C1 segment of cervical spinal cord (tissue), 14 donors: ENCODE results near the gene PRXL2B.
"Not testable (repeated sequence)": the region's sequence is repeated elsewhere in the genome, so short reads cannot be mapped to it uniquely, and the experiment has no call there.

Source experiments
- DNase-seq, 14 donors: peaks; one replicate each; lab custom pipeline; 2025; lab: John Stamatoyannopoulos, UW

Gene PRXL2B

DNA sequence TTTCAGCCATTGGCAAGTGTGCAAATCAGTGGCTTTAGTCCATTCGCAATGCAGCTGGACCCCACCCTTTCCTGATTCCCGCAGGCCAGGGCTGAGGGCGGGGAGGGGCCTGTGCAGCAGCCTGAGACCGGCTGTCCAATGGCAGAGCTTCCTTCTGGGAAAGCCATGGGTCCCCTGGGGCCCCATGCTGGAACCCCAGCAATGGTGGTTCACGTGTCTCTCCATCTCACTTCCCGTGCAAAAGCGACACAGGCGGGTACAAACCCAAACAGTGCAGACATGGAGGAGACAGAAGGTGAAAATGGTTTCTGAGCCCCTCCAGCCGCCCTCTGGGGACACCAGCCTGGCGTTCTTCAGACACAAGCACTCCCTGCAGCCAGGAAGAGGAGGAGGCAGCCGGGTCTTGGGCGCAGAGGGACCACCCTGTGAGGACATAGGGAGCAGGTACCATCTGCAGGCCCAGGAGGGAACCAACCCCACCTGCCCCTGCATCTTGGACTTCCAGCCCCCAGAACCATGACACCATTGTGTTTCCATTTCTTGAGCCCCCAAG lies 36.2 kb upstream of the PRXL2B start:
- DNase-seq: not testable (repeated sequence)

DNA sequence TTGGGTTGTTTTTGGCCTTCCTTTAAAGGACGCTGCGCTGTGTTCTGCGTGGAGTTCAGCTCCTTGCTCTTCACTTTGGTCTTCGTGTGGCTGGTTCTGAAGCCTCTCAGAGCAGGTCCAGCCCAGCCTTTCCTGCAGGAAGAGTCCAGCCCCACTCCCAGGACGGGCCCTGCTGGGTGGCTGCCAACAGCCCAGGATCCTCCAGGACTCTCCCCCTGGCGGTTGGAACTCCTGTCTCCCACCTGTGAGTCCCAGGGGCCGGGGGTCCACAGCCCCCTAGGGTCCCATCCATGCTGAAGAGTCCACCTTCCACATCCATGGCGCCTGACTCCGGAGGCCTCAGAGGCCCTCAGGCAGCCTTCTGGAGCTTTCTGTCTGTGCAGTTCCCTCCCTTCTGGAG lies 35.0 kb upstream of the PRXL2B start:
- DNase-seq: not testable (repeated sequence)

DNA sequence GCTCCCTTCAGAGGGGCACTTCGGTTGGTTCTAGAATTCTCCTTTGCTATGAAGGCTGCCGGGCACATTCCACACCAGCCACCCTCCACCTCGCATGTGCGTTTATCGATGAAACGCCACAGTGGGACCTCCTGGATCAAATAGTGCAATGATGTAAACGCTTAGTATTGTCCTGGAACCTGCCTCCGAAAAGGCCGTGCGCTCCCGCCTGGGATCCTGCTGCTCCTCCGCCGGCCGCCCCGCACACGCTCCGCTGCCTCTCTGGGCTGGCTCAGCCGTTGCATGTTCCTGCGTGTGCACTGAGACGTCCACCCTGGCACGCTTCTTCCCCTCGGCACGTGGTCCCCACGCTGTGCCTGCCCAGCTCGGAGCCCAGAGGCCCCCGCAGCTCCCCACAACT lies 34.4 kb upstream of the PRXL2B start:
- no peak for DNase-seq

DNA sequence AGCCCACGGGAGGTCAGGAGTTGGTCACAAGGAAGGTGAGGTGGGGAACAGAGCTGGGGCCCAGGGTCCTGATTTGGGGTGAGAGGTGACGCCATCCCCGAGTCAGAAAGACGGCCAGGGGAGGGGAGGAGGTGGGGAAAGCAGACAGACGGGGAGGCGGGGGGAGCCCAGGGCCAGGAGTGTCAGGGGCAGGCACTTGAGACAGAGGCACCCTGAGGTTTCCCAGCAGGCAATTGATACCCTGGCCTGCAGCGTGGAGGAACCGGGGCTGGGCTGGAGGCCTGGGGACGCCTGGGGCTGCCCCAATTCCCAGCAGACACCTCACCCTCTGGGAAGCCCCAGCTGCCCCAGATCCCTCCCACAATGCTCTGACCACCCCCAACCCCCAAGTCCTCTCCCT lies 33.5 kb upstream of the PRXL2B start:
- DNase-seq: not testable (repeated sequence)

DNA sequence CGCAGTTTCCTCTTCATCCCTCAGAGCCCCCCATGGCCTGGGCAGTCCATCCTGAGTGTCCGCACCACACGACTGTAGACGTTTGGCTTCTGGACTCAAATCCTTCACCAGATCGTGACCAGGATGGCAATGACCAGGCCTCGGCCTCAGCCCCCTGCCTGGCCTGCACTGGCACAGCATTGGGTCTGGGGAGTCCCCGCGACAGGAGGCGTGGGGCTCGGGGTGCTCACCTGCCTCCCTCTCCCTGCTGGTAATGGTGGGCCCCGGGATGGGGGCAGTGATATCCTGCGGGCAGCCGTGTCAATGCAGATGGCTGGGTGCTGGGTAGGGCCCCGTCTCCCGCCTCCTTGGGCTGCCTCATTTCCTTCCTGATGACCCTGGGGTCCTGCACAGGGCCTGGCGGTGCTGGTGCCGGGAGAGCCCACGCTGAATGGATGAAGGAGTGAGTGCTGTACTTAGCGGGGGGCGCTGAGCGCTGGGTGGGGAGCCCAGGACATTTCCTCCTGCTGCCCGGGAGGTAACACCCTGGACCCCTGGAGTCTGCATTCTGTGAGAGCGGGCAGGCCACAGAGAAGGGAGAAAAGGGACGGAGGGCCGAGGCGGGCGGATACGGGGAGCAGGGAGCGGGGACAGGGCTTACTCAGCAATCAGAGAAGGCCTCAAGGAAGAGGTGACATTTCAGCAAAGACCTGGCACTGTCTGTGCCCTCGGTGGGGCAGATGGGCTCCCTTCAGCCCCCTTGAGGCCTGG lies 32.5 kb upstream of the PRXL2B start:
- DNase-seq: no peak

DNA sequence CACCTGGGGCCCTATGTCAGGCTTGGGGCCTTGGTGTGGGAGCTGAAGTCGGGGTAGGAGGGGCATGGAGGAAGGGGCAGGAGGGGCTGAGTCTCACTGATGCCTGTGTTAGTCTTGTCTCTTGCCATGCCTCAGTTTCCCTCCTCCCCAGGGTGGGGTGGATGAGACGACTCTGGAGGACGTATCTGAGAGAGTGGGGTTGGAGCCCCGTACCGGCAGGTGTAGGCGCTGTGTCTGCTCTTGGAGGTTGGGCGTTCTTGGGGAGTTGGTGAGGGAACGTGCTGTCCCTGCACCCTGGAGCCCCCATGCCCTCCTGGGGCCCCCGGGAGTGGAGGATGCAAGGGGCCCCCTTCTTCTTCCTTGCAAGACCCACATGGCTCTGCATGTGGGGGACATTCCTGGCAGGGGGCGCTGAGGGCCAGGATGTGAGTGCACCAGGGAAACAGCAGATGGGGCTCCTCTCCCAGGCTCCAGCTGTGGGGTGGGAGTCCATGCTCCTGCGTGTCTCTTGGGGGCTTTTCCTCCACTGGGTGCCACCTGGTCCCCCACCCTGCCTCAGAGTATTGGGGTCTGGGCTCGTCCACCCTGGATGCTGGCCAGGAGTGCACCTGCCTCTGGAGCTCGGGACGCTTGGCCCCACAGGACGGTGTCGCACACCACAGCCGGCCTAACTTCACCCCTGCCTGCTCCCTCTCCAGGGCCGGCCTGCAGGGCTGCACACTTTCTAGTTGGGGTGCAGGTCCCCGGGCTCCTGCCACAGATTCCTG lies 31.8 kb upstream of the PRXL2B start:
- peak in 1 of 14 donors; percentile 24 for DNase-seq

DNA sequence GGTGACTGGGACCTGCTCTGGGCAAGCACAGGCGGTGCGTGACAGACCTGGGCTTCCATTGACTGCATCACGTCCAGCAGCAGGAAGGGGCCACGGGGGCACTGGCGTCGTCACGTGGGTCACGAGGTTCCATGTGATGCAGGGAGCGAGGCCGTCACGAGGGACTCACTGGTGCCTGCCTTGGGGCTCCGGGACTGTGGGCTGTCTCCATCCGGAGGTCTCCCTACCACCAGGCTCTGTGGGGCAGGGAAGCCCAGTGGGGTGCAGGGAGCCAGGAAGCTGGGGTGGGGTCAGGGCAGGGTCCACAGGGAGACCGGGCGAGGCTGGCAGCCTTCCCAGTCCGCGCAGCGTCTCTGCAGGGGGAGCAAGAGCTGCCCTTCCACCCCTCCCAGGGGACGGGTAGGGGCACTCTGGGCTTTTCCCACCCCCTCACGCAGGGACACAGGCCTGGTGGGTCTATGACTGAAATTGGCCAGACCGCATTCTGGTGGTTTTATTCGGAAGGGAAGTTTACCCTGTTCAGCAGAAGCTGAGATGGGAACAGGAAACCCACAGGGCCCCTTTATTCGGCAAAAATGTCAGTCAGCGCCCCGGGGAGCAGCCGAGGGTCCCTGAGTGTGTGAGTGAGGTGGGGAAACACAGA lies 30.8 kb upstream of the PRXL2B start:
- peak in 10 of 14 donors; percentile 22 to 65 (median 48) for DNase-seq

DNA sequence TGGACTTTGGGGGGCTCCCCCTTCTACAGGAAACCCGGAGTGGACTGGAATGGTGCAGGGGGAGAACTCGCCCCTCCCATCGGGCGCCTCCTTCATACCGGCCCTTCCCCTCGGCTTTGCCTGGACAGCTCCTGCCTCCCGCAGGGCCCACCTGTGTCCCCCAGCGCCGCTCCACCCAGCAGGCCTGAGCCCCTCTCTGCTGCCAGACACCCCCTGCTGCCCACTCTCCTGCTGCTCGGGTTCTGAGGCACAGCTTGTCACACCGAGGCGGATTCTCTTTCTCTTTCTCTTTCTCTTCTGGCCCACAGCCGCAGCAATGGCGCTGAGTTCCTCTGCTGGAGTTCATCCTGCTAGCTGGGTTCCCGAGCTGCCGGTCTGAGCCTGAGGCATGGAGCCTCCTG lies 30.3 kb upstream of the PRXL2B start, which contains the start of gene TNFRSF14:
TSS of gene TNFRSF14 (plus strand) at position 95 of the 401 bp plus-strand sequence. CDS start at position 389, 294 bp downstream.
- peak in 7 of 14 donors; percentile 32 to 65 (median 52) for DNase-seq

DNA sequence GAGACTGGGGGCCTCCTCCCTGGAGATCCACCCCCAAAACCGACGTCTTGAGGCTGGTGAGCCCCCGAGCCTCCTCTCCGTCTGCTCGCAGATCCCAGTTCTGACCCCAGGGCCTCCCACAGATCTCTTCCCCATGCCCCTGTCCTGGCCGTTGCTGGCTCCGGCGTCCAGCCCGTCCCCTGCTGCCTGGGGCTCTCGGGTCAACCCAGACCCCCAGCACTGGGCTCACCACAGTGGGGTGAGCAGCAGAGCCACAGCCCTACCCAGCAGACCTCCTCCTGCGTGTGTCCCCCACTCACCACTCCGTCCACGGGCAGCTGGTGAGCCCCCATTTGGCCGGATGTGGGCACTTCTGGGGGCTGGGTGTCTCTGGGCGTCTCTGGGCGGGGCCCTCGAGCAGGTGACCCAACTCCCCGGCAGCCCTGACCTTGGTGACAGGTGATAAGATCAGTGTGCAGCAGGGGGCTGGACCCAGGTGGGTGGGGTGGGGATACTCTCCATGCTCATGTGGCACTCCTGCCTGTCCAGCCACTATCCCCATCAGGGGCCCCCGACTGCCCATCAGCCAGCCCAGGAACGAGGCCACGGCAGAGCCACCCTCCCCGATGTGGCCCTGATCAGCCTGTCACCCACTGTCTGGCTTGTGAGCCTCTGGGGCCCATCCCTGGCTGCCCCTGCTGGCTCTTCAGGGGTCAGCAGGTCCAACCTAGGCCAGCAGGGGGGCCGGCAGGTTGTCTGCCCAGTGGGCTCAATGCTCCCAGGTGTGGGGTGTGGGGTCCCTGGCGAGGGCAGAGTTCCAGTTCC lies 29.7 kb upstream of the PRXL2B start:
- peak in 1 of 14 donors; percentile 51 for DNase-seq

DNA sequence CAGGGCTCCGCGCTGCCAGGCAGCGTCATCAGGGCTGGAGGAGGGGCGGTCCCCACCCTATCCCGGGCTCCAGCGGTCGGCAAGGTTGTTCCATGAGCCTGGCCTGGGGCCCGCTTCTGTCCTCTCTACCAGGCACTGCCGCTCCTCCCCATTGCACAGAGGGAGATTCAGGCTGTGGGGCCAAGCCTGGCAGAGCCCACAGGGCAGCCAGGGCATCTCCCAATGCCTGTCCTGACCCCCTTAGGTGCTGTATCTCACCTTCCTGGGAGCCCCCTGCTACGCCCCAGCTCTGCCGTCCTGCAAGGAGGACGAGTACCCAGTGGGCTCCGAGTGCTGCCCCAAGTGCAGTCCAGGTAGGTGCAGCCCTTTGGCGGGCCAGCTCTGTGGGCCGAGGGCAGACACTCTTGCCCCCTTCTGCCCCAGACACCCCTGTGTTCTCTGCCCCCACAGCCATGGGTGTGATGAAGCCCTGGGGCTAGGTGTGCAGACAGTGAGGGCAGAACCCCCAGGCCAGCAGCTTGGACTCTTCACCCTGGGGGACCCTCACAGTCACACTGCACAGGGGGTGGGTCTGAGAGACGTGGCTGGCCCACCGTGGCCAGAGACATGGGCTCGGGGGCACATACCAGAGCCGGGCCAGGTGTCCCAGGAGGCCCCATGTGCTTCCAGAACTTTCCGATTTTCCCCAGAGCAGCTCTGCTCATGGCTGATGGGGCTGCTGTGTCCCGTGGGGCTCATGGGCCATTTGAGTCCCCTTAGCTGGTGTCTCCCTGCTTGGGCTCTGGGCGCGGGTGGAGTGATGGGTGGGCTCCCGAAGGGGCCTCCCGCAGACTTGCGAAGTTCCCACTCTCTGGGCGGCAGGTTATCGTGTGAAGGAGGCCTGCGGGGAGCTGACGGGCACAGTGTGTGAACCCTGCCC lies 28.8 kb upstream of the PRXL2B start:
- DNase-seq: no peak

DNA sequence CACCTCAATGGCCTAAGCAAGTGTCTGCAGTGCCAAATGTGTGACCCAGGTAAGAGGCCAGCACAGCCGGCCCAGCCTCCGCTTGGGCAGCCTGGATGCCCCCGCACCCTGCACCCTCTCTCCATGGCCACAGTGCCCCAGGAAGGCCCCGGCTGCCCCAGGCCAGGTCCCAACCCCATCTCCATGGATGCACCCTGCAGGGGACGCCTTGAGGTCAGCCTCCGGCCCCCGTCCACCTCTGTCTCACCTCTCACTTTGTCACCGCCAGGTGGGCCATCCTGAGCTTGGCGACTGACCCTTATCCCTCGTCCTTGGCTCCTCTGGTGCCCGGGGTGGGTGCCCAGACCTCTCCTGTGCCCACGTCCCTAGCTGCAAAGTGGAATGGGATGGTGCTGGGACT lies 28.2 kb upstream of the PRXL2B start:
- DNase-seq: no peak

DNA sequence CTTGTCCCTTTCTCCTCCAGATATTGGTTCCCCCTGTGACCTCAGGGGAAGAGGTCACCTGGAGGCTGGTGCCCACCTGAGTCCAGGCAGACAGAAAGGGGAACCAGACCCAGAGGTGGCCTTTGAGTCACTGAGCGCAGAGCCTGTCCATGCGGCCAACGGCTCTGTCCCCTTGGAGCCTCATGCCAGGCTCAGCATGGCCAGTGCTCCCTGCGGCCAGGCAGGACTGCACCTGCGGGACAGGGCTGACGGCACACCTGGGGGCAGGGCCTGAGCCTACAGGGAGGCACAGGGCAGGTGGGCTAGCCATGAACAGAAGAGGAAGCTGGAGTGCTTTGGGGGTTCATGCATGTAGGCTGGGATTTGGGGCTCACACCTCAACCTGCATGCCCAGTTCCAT lies 27.7 kb upstream of the PRXL2B start:
- no peak for DNase-seq

DNA sequence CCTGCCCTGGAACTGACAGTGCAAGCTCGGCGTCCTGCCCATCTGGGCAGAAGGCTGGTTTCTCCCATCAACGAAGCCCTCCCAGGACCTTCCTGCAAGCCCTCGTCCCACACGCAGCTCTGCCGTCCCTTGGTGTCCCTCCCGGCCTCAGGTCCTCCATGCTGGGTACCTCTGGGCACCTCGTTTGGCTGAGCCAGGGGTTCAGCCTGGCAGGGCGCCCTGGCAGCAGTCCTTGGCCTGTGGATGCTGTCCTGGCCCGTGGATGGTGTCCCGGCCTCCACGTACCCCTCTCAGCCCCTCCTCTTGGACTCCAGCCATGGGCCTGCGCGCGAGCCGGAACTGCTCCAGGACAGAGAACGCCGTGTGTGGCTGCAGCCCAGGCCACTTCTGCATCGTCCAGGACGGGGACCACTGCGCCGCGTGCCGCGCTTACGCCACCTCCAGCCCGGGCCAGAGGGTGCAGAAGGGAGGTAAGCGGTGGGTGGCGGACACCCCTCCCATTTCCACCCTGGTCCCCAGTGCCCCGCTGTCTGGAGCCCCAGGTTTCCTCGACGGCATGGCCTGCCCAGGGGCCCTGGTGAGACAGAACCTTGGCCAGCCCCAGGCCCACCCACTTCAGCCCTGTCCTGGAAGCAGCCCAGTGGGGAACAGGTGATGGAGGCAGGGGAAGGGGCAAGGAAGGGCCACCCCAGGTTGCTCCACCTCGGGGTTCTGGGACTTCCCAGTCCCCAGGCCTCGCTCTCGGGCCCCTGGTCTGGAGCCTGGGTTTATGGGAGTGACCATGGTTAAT lies 26.9 kb upstream of the PRXL2B start:
- no peak for DNase-seq

DNA sequence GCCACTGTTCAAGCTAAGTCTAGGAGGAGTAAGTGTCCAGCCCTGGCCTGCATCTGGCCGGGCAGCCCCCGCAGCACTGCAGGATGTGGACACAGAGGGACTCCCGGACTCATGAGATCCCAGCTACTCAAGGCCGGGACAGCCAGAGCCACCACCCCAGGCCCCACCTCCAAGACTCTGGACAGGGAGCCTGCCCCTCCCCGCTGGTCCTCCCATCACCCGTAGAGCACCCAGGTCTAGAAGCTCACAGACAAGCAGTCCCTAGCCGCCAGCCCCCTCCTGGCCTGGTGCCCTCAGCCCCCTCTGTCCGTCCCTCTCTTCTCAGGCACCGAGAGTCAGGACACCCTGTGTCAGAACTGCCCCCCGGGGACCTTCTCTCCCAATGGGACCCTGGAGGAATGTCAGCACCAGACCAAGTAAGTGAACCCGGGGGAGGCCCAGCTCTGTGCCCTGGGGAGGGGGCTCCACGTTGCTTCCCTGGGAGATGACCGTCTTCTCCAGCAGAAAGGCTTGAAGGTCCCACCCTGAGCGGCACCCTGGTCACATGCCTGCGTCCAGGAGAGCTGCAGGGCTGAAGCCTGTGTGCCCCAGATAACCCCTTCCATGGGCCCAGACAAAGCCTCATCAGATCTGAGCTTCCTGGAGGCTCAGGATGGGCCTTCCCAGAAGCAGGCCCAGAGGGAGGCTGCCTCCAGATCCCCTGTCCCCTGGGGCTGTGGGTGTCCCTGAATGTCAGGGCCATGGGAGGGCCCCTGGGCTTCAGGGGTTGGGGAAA lies 26.1 kb upstream of the PRXL2B start:
- no peak for DNase-seq

DNA sequence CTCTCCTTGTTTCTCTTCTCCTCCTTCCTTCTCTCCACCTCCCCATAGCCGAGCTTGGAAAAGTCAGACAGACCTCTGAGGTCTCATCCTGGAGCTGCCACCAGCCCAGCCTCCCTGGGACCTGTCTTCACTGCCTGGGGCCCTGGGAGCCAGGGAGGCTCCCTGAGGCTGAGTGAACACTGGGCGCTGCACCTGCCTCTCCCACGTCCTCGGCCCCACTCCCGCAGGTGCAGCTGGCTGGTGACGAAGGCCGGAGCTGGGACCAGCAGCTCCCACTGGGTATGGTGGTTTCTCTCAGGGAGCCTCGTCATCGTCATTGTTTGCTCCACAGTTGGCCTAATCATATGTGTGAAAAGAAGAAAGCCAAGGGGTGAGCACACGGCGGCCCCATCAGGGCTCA lies 25.1 kb upstream of the PRXL2B start:
- DNase-seq: no peak

DNA sequence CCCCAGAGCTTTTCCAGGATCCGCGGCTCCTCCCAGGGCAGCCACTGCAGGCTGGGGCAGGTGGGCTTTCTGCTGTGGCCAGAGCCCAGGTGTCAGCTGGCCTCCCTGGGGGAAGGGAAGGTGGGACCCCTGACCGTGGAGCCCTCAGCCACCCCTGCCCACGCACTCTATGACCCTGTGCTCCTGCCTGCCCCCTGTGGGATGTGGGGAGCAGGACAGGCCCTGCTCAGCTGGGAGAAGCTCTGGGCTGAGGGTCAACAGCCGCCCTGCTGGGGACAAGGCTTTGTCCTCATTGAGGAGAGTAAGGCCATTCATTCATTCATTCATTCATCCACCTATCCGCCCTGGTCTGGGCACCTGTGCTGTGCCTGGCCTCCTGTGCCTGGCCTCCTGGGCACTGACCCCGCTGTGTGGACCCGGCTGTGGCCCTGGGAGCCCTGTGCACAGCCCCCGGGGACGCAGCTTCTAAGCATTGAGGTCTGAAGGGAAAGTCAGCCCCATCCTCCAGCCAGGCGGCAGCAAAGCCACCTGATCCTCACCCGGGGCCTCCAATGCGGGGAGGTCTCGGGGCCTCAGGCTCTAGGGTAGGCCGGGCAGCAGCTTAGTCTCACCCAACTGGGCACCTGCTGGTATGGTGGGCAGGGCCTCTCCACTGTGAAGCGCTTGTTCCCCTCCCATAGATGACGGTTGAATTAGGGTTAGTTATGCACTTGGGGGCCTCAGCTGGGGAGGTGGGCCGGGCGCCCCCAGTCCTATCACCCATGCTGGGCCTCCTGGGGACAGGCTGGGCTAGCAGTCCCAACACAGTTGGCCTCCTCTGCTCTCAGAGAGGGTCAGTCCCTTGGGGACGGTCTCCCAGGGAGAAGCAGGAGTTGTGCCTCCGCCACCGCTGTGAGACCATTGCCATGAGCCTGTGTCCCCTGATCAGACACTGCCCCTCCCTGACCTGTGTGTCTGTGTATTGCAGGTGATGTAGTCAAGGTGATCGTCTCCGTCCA lies 24.4 kb upstream of the PRXL2B start:
- DNase-seq: no peak

DNA sequence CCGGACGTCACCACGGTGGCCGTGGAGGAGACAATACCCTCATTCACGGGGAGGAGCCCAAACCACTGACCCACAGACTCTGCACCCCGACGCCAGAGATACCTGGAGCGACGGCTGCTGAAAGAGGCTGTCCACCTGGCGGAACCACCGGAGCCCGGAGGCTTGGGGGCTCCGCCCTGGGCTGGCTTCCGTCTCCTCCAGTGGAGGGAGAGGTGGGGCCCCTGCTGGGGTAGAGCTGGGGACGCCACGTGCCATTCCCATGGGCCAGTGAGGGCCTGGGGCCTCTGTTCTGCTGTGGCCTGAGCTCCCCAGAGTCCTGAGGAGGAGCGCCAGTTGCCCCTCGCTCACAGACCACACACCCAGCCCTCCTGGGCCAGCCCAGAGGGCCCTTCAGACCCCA lies 23.4 kb upstream of the PRXL2B start:
- DNase-seq: no peak
